Testis (tissue), 3 donors: ENCODE data around the gene MAP3K1. TPM values are rescaled to one million over a fixed set of nuclear protein-coding genes. Genes with fewer than 3 reads are reported as not detected.

Experiments used
- DNase-seq: peaks from one replicate; pipeline ENCODE4 v3.0.0-alpha.2; 2019
- H3K27ac ChIP-seq, 2 donors: fragments of 200-600 bp; sonication (generic); one replicate each; pipeline ENCODE4 v1.5.1; 2019
- H3K27me3 ChIP-seq: fragments of 200-600 bp; sonication (generic); one replicate; pipeline ENCODE4 v1.5.1; 2019
- H3K36me3 ChIP-seq: fragments of 200-600 bp; sonication (generic); one replicate; pipeline ENCODE4 v1.5.1; 2017; ENCODE audit warnings: low read depth; ENCODE audit errors: missing control alignments
- H3K4me1 ChIP-seq: fragments of 200-600 bp; sonication (generic); one replicate; pipeline ENCODE4 v1.5.1; 2019
- H3K4me3 ChIP-seq, 2 donors: fragments of 200-600 bp; sonication (generic); one replicate each; pipeline ENCODE4 v1.5.1; 2017 to 2019
- H3K9me3 ChIP-seq: fragments of 200-600 bp; sonication (generic); one replicate; pipeline ENCODE4 v1.5.1; 2017
- CTCF ChIP-seq, 3 experiments: fragments of 450-650 bp in 2 of 3; fragments of 200-600 bp in 1 of 3; sonication (generic) in 1 of 3; IDR thresholded peaks; one replicate each; pipeline ENCODE4 v1.5.1; 2016 to 2019; ENCODE audit warnings: antibody characterized with exemption in 3 of 3, mild to moderate bottlenecking in 2 of 3, moderate library complexity in 1 of 3
- POLR2A ChIP-seq: fragments of 450-650 bp; IDR thresholded peaks from one replicate; pipeline ENCODE4 v1.6.1; 2017; ENCODE audit warnings: antibody characterized with exemption, mild to moderate bottlenecking, moderate library complexity
- WGBS, 2 donors: methylation state at CpG; one replicate each; pipeline ENCODE4 v1.1.5; 2018; 5-methylcytosine and 5-hydroxymethylcytosine counted together
- intact Hi-C: fragments of 100-400 bp; cut with DNase I; formaldehyde crosslinking; loops from one replicate; pipeline ENCODE4 v1.15.1; 2023; ENCODE audit warnings: low total_unique reads
- polyA plus RNA-seq: library from polyadenylated mRNA; stranded (reverse); fragments of 350-450 nt; fragmentation: Illumina TruSeq; extraction: RNeasy Lipid Tissue Mini Kit (QIAGEN cat#74804); gene quantifications from one replicate; pipeline ENCODE4 v1.2.3, GENCODE V29; 2014; ENCODE audit warnings: low read depth, low replicate concordance; ENCODE audit not compliant: insufficient read depth
- total RNA-seq, 2 donors: library from RNA; depleted of rRNA; stranded (reverse); fragments of >200 nt; gene quantifications; one replicate each; pipeline ENCODE4 v1.2.3, GENCODE V29; 2016

Gene MAP3K1
- total and polyA plus RNA-seq, 3 donors from 2014 or later, result 20.4 to 52.0 (median 42.5) TPM

- intact Hi-C loops, result loop anchor here (10.0 kb wide), 1 partner anchor 324 kb away; no protein-coding TSS in a partner anchor
- H3K4me3 ChIP-seq, result no peak overlapping the region
- no peak for DNase-seq
- no peaks in the 10 kb centered on the region for H3K4me1 ChIP-seq
- H3K36me3 ChIP-seq, result no peaks in the 10 kb centered on the region
- 71 to 75% methylated on average over 4 of the region's 4 CpGs for WGBS, 2 donors
- no peak for TF ChIP-seq CTCF (IDR thresholded peaks at IDR 0.05)
- TF ChIP-seq POLR2A, result no peak
- H3K27ac ChIP-seq, result no peak overlapping the region
- no peaks in the 10 kb centered on the region for H3K27me3 ChIP-seq
- H3K9me3 ChIP-seq, result no peaks in the 10 kb centered on the region
These were observed 85.0 kb downstream of the MAP3K1 start for GRCh38 chr5:56900395-56900794.

DNA sequence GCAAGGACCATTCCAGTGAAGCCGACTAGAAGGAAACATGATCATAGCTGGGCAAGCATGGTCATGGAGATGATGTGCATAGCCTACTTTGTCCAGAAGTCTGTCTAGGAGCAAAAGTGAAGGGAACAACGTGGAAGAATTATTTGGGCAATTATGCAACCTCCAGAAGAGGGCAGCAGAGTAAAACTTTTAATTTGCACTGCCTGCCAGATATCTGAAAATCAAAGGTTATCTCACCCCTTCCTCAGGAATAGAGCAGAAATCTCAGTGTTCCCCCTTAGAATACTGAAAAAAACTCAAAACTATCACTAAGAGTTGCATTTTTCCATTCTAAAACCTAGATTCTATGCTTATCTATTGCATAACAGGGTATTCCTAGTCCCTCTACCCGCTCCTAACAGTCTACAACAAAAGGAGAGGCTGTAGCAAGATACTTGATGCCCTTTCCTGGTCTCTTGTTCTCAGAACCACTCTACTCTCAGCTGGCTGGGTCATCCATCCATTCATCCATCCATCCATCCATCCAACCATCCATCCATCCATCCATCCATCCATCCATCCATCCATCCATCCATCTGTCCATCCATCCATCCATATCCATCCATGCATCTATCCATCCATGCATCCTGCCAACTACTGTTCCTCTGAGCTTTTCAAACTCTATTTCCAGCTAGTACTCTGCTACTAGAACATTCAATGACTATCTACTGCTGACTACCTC is 85.7 kb downstream of the MAP3K1 start:
- Histone ChIP-seq H3K27me3 (no peaks in the 10 kb centered on the region), H3K36me3 (no peaks in the 10 kb centered on the region), H3K4me1 (no peaks in the 10 kb centered on the region), H3K27ac (no peak overlapping the region), H3K4me3 (no peak overlapping the region), H3K9me3 (no peaks in the 10 kb centered on the region)
- DNase-seq, result no peak
- no peak for TF ChIP-seq POLR2A
- TF ChIP-seq CTCF (IDR thresholded peaks at IDR 0.05), result peak; percentile 56 to 73 (median 61)
- WGBS, 2 donors, result 45 to 50% methylated on average over 3 of the region's 3 CpGs
- intact Hi-C loops, result loop anchor here (10.0 kb wide), 1 partner anchor 324 kb away; no protein-coding TSS in a partner anchor

GRCh38 chr5:56908942-56909293 is 93.6 kb downstream of the MAP3K1 start:
- intact Hi-C loops, result loop anchor here (10.0 kb wide), 1 partner anchor 316 kb away; no protein-coding TSS in a partner anchor
- peak; percentile 81 for DNase-seq
- Histone ChIP-seq H3K27me3 (no peaks in the 10 kb centered on the region), H3K27ac (peak overlapping the region; percentile 94 to 96), H3K4me3 (peak overlapping the region; percentile 73 to 74), H3K4me1 (peaks cover 6% of the 10 kb centered on the region), H3K36me3 (no peaks in the 10 kb centered on the region), H3K9me3 (no peaks in the 10 kb centered on the region)
- TF ChIP-seq POLR2A (no peak), CTCF (IDR thresholded peaks at IDR 0.05) (no peak)
- 1% methylated on average over 19 of the region's 19 CpGs for WGBS, 2 donors

GRCh38 chr5:56909294-56910209 is 94.2 kb downstream of the MAP3K1 start, which contains the start of gene SETD9:
Gene SETD9, plus strand, starts transcription at chr5:56909596. Its CDS starts 50 bp downstream, at chr5:56909646.
- 0% methylated on average over 13 to 68 of the region's 84 CpGs for WGBS, 2 donors
- Histone ChIP-seq H3K4me3 (peak within 1 kb of the TSS; percentile 73 to 74), H3K4me1 (peaks cover 6% of the 10 kb centered on the region), H3K27ac (peak within 1 kb of the TSS; percentile 94 to 96), H3K27me3 (no peaks in the 10 kb centered on the region), H3K9me3 (no peaks in the 10 kb centered on the region), H3K36me3 (no peaks in the 10 kb centered on the region)
- intact Hi-C loops, result loop anchor here (10.0 kb wide), 1 partner anchor 315 kb away; no protein-coding TSS in a partner anchor
- peak; percentile 99 for DNase-seq
- TF ChIP-seq CTCF (IDR thresholded peaks at IDR 0.05) (no peak), POLR2A (no peak)
